Pancreas (tissue), 10 donors: ENCODE results near the gene HMCN1. TPM values are rescaled to one million over a fixed set of nuclear protein-coding genes. Genes with fewer than 3 reads are reported as not detected.

ENCODE experiments used
- ATAC-seq, 4 donors: fragments of 200-7000 bp; cut with Tn5 transposase; one replicate each; pipeline versions ENCODE4 v1.8.0 to v1.9.1; 2020; ENCODE audit warnings: mild to moderate bottlenecking in 4 of 4, moderate library complexity in 4 of 4
- DNase-seq, 6 donors: peaks; one replicate each; pipeline ENCODE4 v3.0.0-alpha.2; 2020
- FAIRE-seq: peaks from 2 replicates; lab custom pipeline; 2012; peaks lifted over from hg19 to GRCh38; lab: Jason Lieb, UNC
- H3K27ac ChIP-seq, 4 donors: fragments of 200-600 bp; sonication (generic); 1 replicate in 3 of 4; 2 replicates in 1 of 4; pipeline versions ENCODE4 v1.5.0 to v1.8.0; 2020
- H3K27me3 ChIP-seq, 4 donors: fragments of 200-600 bp; one replicate each; pipeline ENCODE4 v1.8.0; 2021
- H3K36me3 ChIP-seq, 3 donors: fragments of 200-600 bp; sonication (generic) in 1 of 3; one replicate each; pipeline versions ENCODE4 v1.5.0 to v1.8.0; 2020 to 2021
- H3K4me1 ChIP-seq, 3 donors: fragments of 200-600 bp; one replicate each; pipeline ENCODE4 v1.8.0; 2021
- H3K4me3 ChIP-seq, 4 donors: fragments of 200-600 bp; sonication (generic) in 2 of 4; one replicate each; pipeline versions ENCODE4 v1.5.0 to v1.8.0; 2020 to 2021
- H3K9me3 ChIP-seq, 4 donors: fragments of 200-600 bp; one replicate each; pipeline ENCODE4 v1.8.0; 2021
- WGBS, 2 donors: extraction: QIAGEN DNeasy Blood & Tissue Kit; methylation state at CpG; one replicate each; pipeline ENCODE4 v1.1.7; 2013; 5-methylcytosine and 5-hydroxymethylcytosine counted together
- intact Hi-C, 3 donors: fragments of 100-400 bp; cut with DNase I; formaldehyde crosslinking; loops; one replicate each; pipeline versions ENCODE4 v1.11.1 to v1.14.2; 2022
- polyA plus RNA-seq, 2 donors: library from polyadenylated mRNA; stranded (reverse); fragments of 200-250 nt; gene quantifications; one replicate each; pipeline ENCODE4 v1.2.3, GENCODE V29; 2013
- total RNA-seq, 6 donors: library from RNA; stranded (reverse); fragmentation: NEBNext Ultra II Directional in 4 of 6; extraction: Animal tissue kit (Norgen Biotek cat#: 25700) in 4 of 6; gene quantifications; one replicate each; pipeline versions ENCODE4 v1.2.1 to v1.2.4, GENCODE V29; 2021 to 2023
- TF ChIP-seq, protein P1 (sequence below), 4 donors: fragments of 200-600 bp; sonication (generic) in 3 of 4; IDR thresholded peaks; one replicate each; pipeline versions ENCODE4 v1.5.0 to v1.8.0; 2021; ENCODE audit warnings: antibody characterized with exemption in 4 of 4
- donor health status: healthy with polysubstance abuse.
- donor health status: DM: no; HTN: no; CAD: no; lungs with moderate emphysema.
- donor health status: DM: no; HTN: no; CAD: no.
- donor health status: control.
- donor health status: control.
- donor health status: Bipolar disorder and iron deficiency.
- donor health status: DM: yes; HTN: yes; CAD: no.
- donor health status: DM: no; HTN: no; CAD: no.
- donor health status: DM: no; HTN: no; CAD: no.
- donor health status: DM: yes; HTN: yes; CAD: no.

Gene HMCN1
- total and polyA plus RNA-seq, 8 donors = 0.19 to 4.8 (median 0.60) TPM

DNA sequence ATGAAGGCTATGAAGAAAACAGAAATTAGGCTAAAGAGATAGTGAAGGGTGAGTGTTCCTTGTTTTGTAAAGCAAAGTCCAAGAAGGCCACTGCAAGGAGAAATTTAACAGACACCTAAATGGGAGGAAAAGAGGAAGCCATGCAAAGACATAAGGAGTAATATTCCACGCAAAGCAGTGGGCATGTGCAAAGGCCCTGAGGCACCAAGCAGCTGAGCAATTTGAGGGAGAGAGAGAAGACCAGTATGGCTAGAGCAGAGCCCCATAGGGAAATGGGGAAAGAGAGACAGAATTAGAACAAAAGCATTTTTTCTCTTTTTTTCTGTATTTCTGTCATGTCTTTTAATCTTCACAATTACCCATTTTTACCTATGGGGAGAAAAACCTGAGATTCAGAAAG lies 486.7 kb downstream of the HMCN1 start:
- no peak for DNase-seq
- intact Hi-C loops = no loop called here

DNA sequence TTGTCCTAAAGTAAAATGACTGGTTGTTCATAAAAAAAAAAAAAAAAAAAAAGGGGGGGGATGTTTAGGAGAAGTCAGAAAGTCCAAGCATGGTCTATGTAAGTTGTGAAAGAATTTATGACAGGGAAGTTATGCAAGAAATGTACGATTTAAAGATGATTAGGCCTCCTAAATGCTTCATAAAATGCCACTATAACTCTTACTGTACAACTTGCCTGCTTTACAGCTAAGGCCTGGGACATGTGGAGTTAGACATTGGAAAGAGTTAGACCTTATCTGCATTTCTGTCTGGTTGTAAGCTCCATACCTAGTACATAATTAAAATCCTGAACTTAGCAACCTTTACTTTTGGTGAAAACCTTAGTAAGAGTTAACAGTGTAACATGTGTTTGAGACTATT lies 490.9 kb downstream of the HMCN1 start:
- H3K4me1 ChIP-seq = no peaks in the 10 kb centered on the region
- no peak overlapping the region for H3K4me3 ChIP-seq
- FAIRE-seq (no peak), ATAC-seq (no peak), DNase-seq (no peak)
- no peaks in the 10 kb centered on the region for H3K9me3 ChIP-seq
- intact Hi-C loops = no loop called here
- H3K36me3 ChIP-seq = no peaks in the 10 kb centered on the region
- no peak overlapping the region for H3K27ac ChIP-seq
- H3K27me3 ChIP-seq = no peaks in the 10 kb centered on the region
- WGBS, 2 donors = 24 to 41% methylated on average over 1 of the region's 1 CpG
- TF ChIP-seq, protein P1, sequence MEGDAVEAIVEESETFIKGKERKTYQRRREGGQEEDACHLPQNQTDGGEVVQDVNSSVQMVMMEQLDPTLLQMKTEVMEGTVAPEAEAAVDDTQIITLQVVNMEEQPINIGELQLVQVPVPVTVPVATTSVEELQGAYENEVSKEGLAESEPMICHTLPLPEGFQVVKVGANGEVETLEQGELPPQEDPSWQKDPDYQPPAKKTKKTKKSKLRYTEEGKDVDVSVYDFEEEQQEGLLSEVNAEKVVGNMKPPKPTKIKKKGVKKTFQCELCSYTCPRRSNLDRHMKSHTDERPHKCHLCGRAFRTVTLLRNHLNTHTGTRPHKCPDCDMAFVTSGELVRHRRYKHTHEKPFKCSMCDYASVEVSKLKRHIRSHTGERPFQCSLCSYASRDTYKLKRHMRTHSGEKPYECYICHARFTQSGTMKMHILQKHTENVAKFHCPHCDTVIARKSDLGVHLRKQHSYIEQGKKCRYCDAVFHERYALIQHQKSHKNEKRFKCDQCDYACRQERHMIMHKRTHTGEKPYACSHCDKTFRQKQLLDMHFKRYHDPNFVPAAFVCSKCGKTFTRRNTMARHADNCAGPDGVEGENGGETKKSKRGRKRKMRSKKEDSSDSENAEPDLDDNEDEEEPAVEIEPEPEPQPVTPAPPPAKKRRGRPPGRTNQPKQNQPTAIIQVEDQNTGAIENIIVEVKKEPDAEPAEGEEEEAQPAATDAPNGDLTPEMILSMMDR (IDR thresholded peaks at IDR 0.05) = no peak

More for the DNA sequence above, 486.7 kb downstream of the HMCN1 start:
- no peaks in the 10 kb centered on the region for H3K27me3 ChIP-seq
- H3K36me3 ChIP-seq = no peaks in the 10 kb centered on the region
- ATAC-seq (no peak), FAIRE-seq (no peak)
- WGBS, 2 donors = 80 to 96% methylated on average over 1 of the region's 1 CpG
- no peaks in the 10 kb centered on the region for H3K4me1 ChIP-seq
- no peak overlapping the region for H3K4me3 ChIP-seq
- TF ChIP-seq, protein P1 (IDR thresholded peaks at IDR 0.05) = no peak
- no peak overlapping the region for H3K27ac ChIP-seq
- H3K9me3 ChIP-seq = no peaks in the 10 kb centered on the region

DNA sequence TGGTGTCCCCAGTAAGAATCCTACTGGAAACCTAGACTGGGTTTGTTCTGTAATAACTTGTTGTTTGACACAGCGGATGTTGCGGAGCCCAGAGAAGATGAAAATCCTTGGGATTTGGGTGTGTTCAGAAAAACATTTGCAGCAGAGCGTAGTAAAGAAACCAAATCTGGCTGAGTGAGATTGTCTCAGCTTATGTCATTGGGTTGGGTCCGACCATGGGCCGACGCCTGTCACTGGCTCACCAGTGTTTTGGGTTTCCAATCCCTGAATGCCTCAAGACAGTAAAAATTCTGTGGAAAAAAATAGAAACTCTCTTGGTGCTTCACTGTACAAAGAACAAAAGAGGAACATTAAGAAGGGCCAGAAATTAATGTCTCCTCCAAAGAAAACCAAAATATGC lies 494.6 kb downstream of the HMCN1 start:
- ATAC-seq (no peak), FAIRE-seq (no peak), DNase-seq (no peak)
- no peaks in the 10 kb centered on the region for H3K9me3 ChIP-seq
- H3K27me3 ChIP-seq = no peaks in the 10 kb centered on the region
- intact Hi-C loops = no loop called here
- 87 to 92% methylated on average over 6 of the region's 6 CpGs for WGBS, 2 donors
- H3K4me1 ChIP-seq = no peaks in the 10 kb centered on the region
- H3K36me3 ChIP-seq = no peaks in the 10 kb centered on the region
- H3K27ac ChIP-seq = no peak overlapping the region
- H3K4me3 ChIP-seq = no peak overlapping the region
- TF ChIP-seq, protein P1 (IDR thresholded peaks at IDR 0.05) = no peak

DNA sequence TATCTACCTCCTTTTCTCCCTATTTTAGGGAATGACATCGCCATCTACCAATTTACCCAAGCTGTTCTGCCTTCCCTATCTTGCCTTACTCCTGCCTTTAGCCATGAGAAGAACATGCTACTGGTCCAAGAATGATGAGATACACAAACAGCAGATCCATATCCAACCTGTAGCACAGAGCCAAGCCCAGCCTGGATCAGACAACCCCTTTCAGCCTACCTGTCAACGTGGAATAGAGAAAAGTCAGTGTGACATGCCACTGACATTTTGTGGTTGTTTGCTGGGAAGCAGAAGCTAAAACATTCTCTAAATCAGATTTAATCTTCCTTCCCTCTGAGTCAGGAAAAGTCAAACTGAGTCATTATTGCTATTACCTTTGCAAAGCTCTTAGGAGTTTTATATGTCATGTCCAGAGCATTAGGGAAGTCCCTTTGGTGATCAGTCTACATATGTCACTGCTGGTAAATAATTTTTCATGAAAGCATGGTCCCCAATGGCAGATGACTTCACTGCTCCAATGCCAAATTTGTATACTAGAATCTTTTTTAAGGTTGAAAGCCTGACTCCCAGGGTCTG lies 497.8 kb downstream of the HMCN1 start:
- H3K4me1 ChIP-seq = no peaks in the 10 kb centered on the region
- no peaks in the 10 kb centered on the region for H3K36me3 ChIP-seq
- no peaks in the 10 kb centered on the region for H3K9me3 ChIP-seq
- no peak overlapping the region for H3K4me3 ChIP-seq
- 62 to 74% methylated on average over 2 of the region's 2 CpGs for WGBS, 2 donors
- FAIRE-seq (no peak), DNase-seq (no peak), ATAC-seq (no peak)
- intact Hi-C loops = no loop called here
- TF ChIP-seq, protein P1 (IDR thresholded peaks at IDR 0.05) = no peak
- no peaks in the 10 kb centered on the region for H3K27me3 ChIP-seq
- no peak overlapping the region for H3K27ac ChIP-seq

DNA sequence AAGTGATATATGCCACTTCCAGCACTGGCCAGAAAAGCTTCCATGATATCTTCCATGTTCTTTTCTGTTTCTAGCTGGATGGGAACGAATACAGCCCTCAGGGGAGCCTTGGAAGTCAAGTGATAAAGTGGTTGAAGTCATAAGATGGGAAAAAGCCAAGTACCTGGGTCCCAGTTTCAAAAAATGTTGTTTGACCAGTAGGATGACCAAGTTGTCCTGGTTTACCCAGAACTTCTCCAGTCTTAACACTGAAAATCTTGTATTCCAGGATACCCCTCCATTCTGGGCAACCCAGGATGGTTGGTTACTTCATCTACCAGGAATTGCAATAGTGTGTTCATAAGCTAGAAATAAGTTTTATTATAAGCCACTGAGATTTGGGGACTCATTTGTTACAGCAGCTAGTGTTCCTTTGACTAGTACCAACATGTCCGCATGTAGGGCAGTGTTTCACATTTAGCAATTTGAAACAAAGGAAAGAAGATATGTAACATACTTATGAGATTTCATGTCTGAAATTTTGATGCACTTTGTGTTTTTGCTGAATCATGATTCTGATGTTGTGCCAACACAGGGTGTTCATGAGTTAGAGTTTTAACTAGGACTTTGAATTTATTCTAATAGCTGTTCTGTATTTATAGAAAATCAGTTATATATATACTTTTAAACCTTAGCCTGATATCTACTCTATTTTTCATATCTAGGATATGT lies 500.9 kb downstream of the HMCN1 start:
- no peaks in the 10 kb centered on the region for H3K9me3 ChIP-seq
- DNase-seq (no peak), FAIRE-seq (no peak), ATAC-seq (no peak)
- WGBS, 2 donors = 44 to 47% methylated on average over 2 of the region's 2 CpGs
- intact Hi-C loops = no loop called here
- H3K27me3 ChIP-seq = no peaks in the 10 kb centered on the region
- no peak overlapping the region for H3K27ac ChIP-seq
- no peak overlapping the region for H3K4me3 ChIP-seq
- no peaks in the 10 kb centered on the region for H3K36me3 ChIP-seq
- TF ChIP-seq, protein P1 (IDR thresholded peaks at IDR 0.05) = no peak
- H3K4me1 ChIP-seq = no peaks in the 10 kb centered on the region
